Parathyroid adenoma (tissue), 2 donors: ENCODE data around the gene TNNI3.
A peak's percentile ranks its signal among the peaks of the same experiment; 100 is the strongest.

Experiments
- H2AFZ ChIP-seq: fragments of 300-600 bp; sonication (generic); one replicate; pipeline ENCODE4 v1.7.0; 2017; ENCODE audit warnings: antibody characterized with exemption, mild to moderate bottlenecking
- H3K27ac ChIP-seq: fragments of 300-600 bp; sonication (generic); one replicate; pipeline ENCODE4 v1.7.0; 2017
- H3K27me3 ChIP-seq: fragments of 300-600 bp; sonication (generic); one replicate; pipeline ENCODE4 v1.7.0; 2017; ENCODE audit warnings: low read length; ENCODE audit not compliant: control insufficient read depth, insufficient read depth
- H3K36me3 ChIP-seq: fragments of 300-600 bp; sonication (generic); one replicate; pipeline ENCODE4 v1.7.0; 2017; ENCODE audit warnings: low read length; ENCODE audit not compliant: control insufficient read depth, insufficient read depth
- H3K4me1 ChIP-seq: fragments of 300-600 bp; sonication (generic); one replicate; pipeline ENCODE4 v1.7.0; 2017; ENCODE audit warnings: control low read depth
- H3K4me2 ChIP-seq: fragments of 300-600 bp; sonication (generic); one replicate; pipeline ENCODE4 v1.7.0; 2017; ENCODE audit warnings: low read length
- H3K4me3 ChIP-seq: fragments of 300-600 bp; sonication (generic); one replicate; pipeline ENCODE4 v1.7.0; 2017; ENCODE audit warnings: low read depth, low read length
- H3K79me2 ChIP-seq: fragments of 300-600 bp; sonication (generic); one replicate; pipeline ENCODE4 v1.7.0; 2017; ENCODE audit warnings: control low read depth
- H3K9ac ChIP-seq: fragments of 300-600 bp; sonication (generic); one replicate; pipeline ENCODE4 v1.7.0; 2017; ENCODE audit warnings: mild to moderate bottlenecking
- H3K9me3 ChIP-seq: fragments of 300-600 bp; sonication (generic); one replicate; pipeline ENCODE4 v1.7.0; 2017; ENCODE audit warnings: low read length; ENCODE audit not compliant: control insufficient read depth
- CTCF ChIP-seq: fragments of 300-600 bp; sonication (generic); IDR thresholded peaks from one replicate; pipeline ENCODE4 v1.7.0; 2017; ENCODE audit warnings: antibody characterized with exemption, mild to moderate bottlenecking
- donor health status: primary hyperparathyroidism.

Gene TNNI3

GRCh38 chr19:55169136-55169535 is 11.6 kb upstream of the TNNI3 start:
- no peaks in the 10 kb centered on the region for H3K27me3 ChIP-seq
- no peaks in the 10 kb centered on the region for H3K79me2 ChIP-seq
- no peak overlapping the region for H3K4me2 ChIP-seq
- no peak overlapping the region for H2AFZ ChIP-seq
- peaks cover 5% of the 10 kb centered on the region for H3K4me1 ChIP-seq
- H3K36me3 ChIP-seq: no peaks in the 10 kb centered on the region
- no peak overlapping the region for H3K4me3 ChIP-seq
- H3K9me3 ChIP-seq: no peaks in the 10 kb centered on the region
- no peak for TF ChIP-seq CTCF
- H3K27ac ChIP-seq: no peak overlapping the region
- no peak overlapping the region for H3K9ac ChIP-seq

- H3K27ac ChIP-seq: peak within 1 kb of the TSS; percentile 36
These were observed 9.2 kb upstream of the TNNI3 start, which contains the start of gene DNAAF3 for GRCh38 chr19:55166530-55167268. TSS of gene DNAAF3 (minus strand) at chr19:55166613. CDS start at chr19:55166413, 200 bp downstream.

GRCh38 chr19:55165952-55166529 is 8.5 kb upstream of the TNNI3 start:
- H3K27me3 ChIP-seq: no peaks in the 10 kb centered on the region
- H3K4me1 ChIP-seq: peaks cover 5% of the 10 kb centered on the region
- no peak overlapping the region for H3K9ac ChIP-seq
- peak overlapping the region; percentile 82 for H2AFZ ChIP-seq
- no peaks in the 10 kb centered on the region for H3K79me2 ChIP-seq
- no peaks in the 10 kb centered on the region for H3K9me3 ChIP-seq
- H3K4me3 ChIP-seq: peak overlapping the region; percentile 67
- TF ChIP-seq CTCF: peak; percentile 58
- H3K36me3 ChIP-seq: no peaks in the 10 kb centered on the region
- no peak overlapping the region for H3K27ac ChIP-seq
- peak overlapping the region; percentile 81 for H3K4me2 ChIP-seq

More at GRCh38 chr19:55166530-55167268, 9.2 kb upstream of the TNNI3 start, which contains the start of gene DNAAF3:
- Histone ChIP-seq H3K79me2 (no peaks in the 10 kb centered on the region), H3K4me2 (peak within 1 kb of the TSS; percentile 81), H3K9me3 (no peaks in the 10 kb centered on the region), H3K27me3 (no peaks in the 10 kb centered on the region), H3K9ac (no peak within 1 kb of the TSS), H3K4me3 (peak within 1 kb of the TSS; percentile 67), H3K4me1 (peaks cover 5% of the 10 kb centered on the region), H3K36me3 (no peaks in the 10 kb centered on the region), H2AFZ (peak within 1 kb of the TSS; percentile 82)
- no peak for TF ChIP-seq CTCF

DNA sequence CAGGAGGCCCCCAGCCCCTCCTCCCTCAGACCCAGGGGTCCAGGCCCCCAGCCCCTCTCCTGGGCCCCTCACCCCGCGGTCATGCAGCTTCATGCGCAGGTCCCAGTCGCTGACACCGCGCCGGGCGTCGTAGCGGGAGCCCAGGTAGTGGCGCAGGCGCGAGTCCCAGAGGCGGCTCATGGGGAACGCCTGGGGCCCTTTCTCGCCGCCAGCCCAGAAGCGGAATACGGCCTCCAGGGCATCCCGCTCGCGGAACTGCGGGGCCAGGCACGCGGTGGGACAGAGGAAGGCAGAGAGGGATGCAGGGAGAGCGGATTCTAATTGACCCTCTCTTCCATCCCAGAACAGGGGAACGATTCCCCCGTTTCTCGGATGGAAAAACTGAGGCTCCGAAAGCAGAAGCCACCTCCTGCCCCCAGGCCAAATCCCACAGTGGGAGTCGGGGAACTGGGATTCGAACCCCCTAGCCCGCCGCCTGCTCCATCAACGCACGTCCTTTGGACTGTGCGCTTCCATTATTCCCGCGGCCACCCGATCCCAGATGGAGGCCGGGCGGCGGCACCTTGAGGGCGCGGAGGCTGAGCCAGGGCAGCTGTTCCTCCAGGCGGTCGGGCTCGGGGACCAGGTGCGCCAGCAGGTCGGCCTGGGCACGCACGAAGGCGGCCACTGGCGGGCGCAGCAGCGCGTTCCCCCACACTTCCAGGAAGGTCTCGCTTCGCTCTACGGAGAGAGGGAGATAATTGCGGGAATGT is 4.2 kb upstream of the TNNI3 start:
- no peak overlapping the region for H3K27ac ChIP-seq
- no peak overlapping the region for H3K4me3 ChIP-seq
- H3K9me3 ChIP-seq: no peaks in the 10 kb centered on the region
- no peaks in the 10 kb centered on the region for H3K79me2 ChIP-seq
- no peak overlapping the region for H3K9ac ChIP-seq
- no peak overlapping the region for H2AFZ ChIP-seq
- no peaks in the 10 kb centered on the region for H3K27me3 ChIP-seq
- peaks cover under 1% of the 10 kb centered on the region for H3K4me1 ChIP-seq
- no peaks in the 10 kb centered on the region for H3K36me3 ChIP-seq
- no peak overlapping the region for H3K4me2 ChIP-seq
- TF ChIP-seq CTCF: no peak
